H1 (cell line): Measurements from ENCODE around the gene KLHDC7A. TPM values are rescaled to one million over a fixed set of nuclear protein-coding genes. Genes with fewer than 3 reads are reported as not detected.
A peak's percentile ranks its signal among the peaks of the same experiment; 100 is the strongest.

ENCODE experiments used
- CTCF ChIA-PET: fragments of 300-600 bp; sonication (Branson Sonifier 250); formaldehyde crosslinking; loops from one replicate; lab custom pipeline; 2021; ENCODE audit not compliant: partially characterized antibody; lab: Charles Lee
- POLR2A ChIA-PET: fragments of 300-600 bp; sonication (Branson Sonifier 250); formaldehyde crosslinking; loops from one replicate; lab custom pipeline; 2021; ENCODE audit warnings: inconsistent platforms; ENCODE audit not compliant: partially characterized antibody; lab: Charles Lee
- DNase-seq, 2 experiments: peaks; one replicate each; pipeline versions ENCODE4 v3.0.0 to v3.0.0-alpha.2; 2010 to 2022; ENCODE audit warnings: low spot score in 2 of 2, low read depth in 1 of 2, mixed read lengths in 1 of 2
- FAIRE-seq: peaks from 2 replicates; lab custom pipeline; 2011; peaks lifted over from hg19 to GRCh38; lab: Jason Lieb, UNC
- H2AFZ ChIP-seq: 2 replicates; pipeline ENCODE4 v1.8.1; 2012; ENCODE audit warnings: low read length, inconsistent platforms
- H2AK5ac ChIP-seq: 2 replicates; pipeline ENCODE4 v1.6.1; 2013; ENCODE audit warnings: low read depth, low read length
- H2BK120ac ChIP-seq: replicated peaks from 2 replicates; pipeline ENCODE3; 2013; ENCODE audit warnings: low read depth, low read length, inconsistent platforms
- H2BK12ac ChIP-seq: 2 replicates; pipeline ENCODE4 v1.6.1; 2013; ENCODE audit warnings: low read depth, low read length
- H2BK15ac ChIP-seq: 2 replicates; pipeline ENCODE4 v1.6.1; 2013; ENCODE audit warnings: low read length
- H2BK20ac ChIP-seq: 2 replicates; pipeline ENCODE4 v1.6.1; 2013; ENCODE audit warnings: low read length
- H2BK5ac ChIP-seq: 2 replicates; pipeline ENCODE4 v1.6.1; 2013; ENCODE audit warnings: low read depth, low read length
- H3K14ac ChIP-seq: 2 replicates; pipeline ENCODE4 v1.6.1; 2013; ENCODE audit warnings: inconsistent platforms; ENCODE audit not compliant: insufficient read length
- H3K18ac ChIP-seq: 2 replicates; pipeline ENCODE4 v1.6.1; 2013; ENCODE audit warnings: low read length; ENCODE audit errors: extremely low read depth
- H3K23ac ChIP-seq: 2 replicates; pipeline ENCODE4 v1.6.1; 2013; ENCODE audit warnings: inconsistent platforms; ENCODE audit not compliant: insufficient read length
- H3K23me2 ChIP-seq: 2 replicates; pipeline ENCODE4 v1.6.1; 2013; ENCODE audit warnings: low read depth, low read length
- H3K27ac ChIP-seq: 2 replicates; pipeline ENCODE4 v1.6.1; 2011; ENCODE audit warnings: low read depth, low read length, inconsistent platforms
- H3K27me3 ChIP-seq, 4 experiments: replicated peaks in 1 of 4; 1 replicate in 1 of 4; 2 replicates in 3 of 4; pipeline versions ENCODE4 v1.6.1 to v1.8.1; 2011 to 2013; ENCODE audit warnings: low read length in 3 of 4, mild to moderate bottlenecking in 3 of 4, inconsistent platforms in 2 of 4, mixed read lengths in 2 of 4, moderate library complexity in 1 of 4; ENCODE audit not compliant: control insufficient read depth in 3 of 4, insufficient read depth in 3 of 4; ENCODE audit errors: extremely low read depth in 1 of 4
- H3K36me3 ChIP-seq, 4 experiments: 2 replicates each; pipeline versions ENCODE4 v1.6.1 to v1.8.1; 2011 to 2013; ENCODE audit warnings: mild to moderate bottlenecking in 4 of 4, low read length in 3 of 4, moderate library complexity in 2 of 4, control low read depth in 1 of 4, inconsistent platforms in 1 of 4; ENCODE audit not compliant: insufficient read depth in 4 of 4, control insufficient read depth in 2 of 4
- H3K4ac ChIP-seq: replicated peaks from 2 replicates; pipeline ENCODE3; 2013; ENCODE audit warnings: low read length, low read depth, mixed read lengths, inconsistent platforms; ENCODE audit not compliant: insufficient read length
- H3K4me1 ChIP-seq, 4 experiments: replicated peaks in 1 of 4; 1 replicate in 1 of 4; 2 replicates in 3 of 4; pipeline versions ENCODE4 v1.6.1 to v1.8.1; 2011 to 2013; ENCODE audit warnings: low read length in 3 of 4, inconsistent platforms in 2 of 4, mixed read lengths in 1 of 4; ENCODE audit not compliant: insufficient read depth in 4 of 4, control insufficient read depth in 3 of 4
- H3K4me2 ChIP-seq, 2 experiments: 2 replicates each; pipeline versions ENCODE4 v1.6.1 to v1.8.1; 2011 to 2013; ENCODE audit warnings: low read depth in 2 of 2, low read length in 2 of 2, control low read depth in 1 of 2, inconsistent platforms in 1 of 2, mild to moderate bottlenecking in 1 of 2; ENCODE audit not compliant: insufficient read depth in 1 of 2
- H3K4me3 ChIP-seq, 4 experiments: fragments of 200-600, 300-600 bp in 1 of 4; sonication (generic), shearing (Covaris generic), sonication (Bioruptor Twin) in 1 of 4; 2 replicates each; pipeline versions ENCODE4 v1.5.1 to v1.8.1; 2011 to 2016; ENCODE audit warnings: low read length in 4 of 4, low read depth in 3 of 4, control low read depth in 2 of 4, inconsistent platforms in 2 of 4, mild to moderate bottlenecking in 2 of 4, mixed read lengths in 1 of 4, moderate library complexity in 1 of 4; ENCODE audit not compliant: insufficient read depth in 2 of 4; ENCODE audit errors: extremely low read depth in 1 of 4
- H3K56ac ChIP-seq: replicated peaks from 2 replicates; pipeline ENCODE3; 2013; ENCODE audit warnings: low read depth, mild to moderate bottlenecking, mixed read lengths, low read length, inconsistent platforms; ENCODE audit not compliant: insufficient read length
- H3K79me1 ChIP-seq: 2 replicates; pipeline ENCODE4 v1.6.1; 2013; ENCODE audit warnings: low read depth, low read length, control low read depth
- H3K79me2 ChIP-seq, 2 experiments: 2 replicates each; pipeline versions ENCODE4 v1.6.1 to v1.8.1; 2012 to 2013; ENCODE audit warnings: low read length in 2 of 2, mild to moderate bottlenecking in 2 of 2, inconsistent platforms in 1 of 2; ENCODE audit not compliant: insufficient read depth in 2 of 2, control insufficient read depth in 1 of 2
- H3K9ac ChIP-seq, 4 experiments: replicated peaks in 1 of 4; 1 replicate in 1 of 4; 2 replicates in 3 of 4; pipeline versions ENCODE4 v1.6.1 to v1.8.1; 2011 to 2013; ENCODE audit warnings: low read depth in 3 of 4, low read length in 3 of 4, control low read depth in 2 of 4, mild to moderate bottlenecking in 2 of 4, moderate library complexity in 2 of 4, inconsistent platforms in 1 of 4; ENCODE audit errors: extremely low read depth in 1 of 4
- H3K9me3 ChIP-seq, 2 experiments: 2 replicates each; pipeline versions ENCODE4 v1.6.1 to v1.8.1; 2012 to 2013; ENCODE audit warnings: mild to moderate bottlenecking in 2 of 2, moderate library complexity in 2 of 2, control low read depth in 1 of 2, inconsistent platforms in 1 of 2, low read depth in 1 of 2, low read length in 1 of 2, mixed read lengths in 1 of 2; ENCODE audit not compliant: insufficient read depth in 2 of 2
- H4K20me1 ChIP-seq, 2 experiments: replicated peaks in 1 of 2; 2 replicates each; pipeline versions ENCODE3 to v1.8.1; 2011 to 2013; ENCODE audit warnings: inconsistent platforms in 2 of 2, low read length in 2 of 2, mild to moderate bottlenecking in 1 of 2; ENCODE audit not compliant: insufficient read depth in 2 of 2, control insufficient read depth in 1 of 2
- H4K5ac ChIP-seq: 2 replicates; pipeline ENCODE4 v1.6.1; 2013; ENCODE audit warnings: low read length, low read depth, mixed read lengths, inconsistent platforms; ENCODE audit not compliant: insufficient read length
- H4K8ac ChIP-seq: 2 replicates; pipeline ENCODE4 v1.8.0; 2013; ENCODE audit warnings: mild to moderate bottlenecking, moderate library complexity, low read length, inconsistent platforms; ENCODE audit not compliant: insufficient read depth; ENCODE audit errors: extremely low read depth
- H4K91ac ChIP-seq: replicated peaks from 2 replicates; pipeline ENCODE3; 2013; ENCODE audit warnings: low read length, mixed read lengths, inconsistent platforms; ENCODE audit not compliant: insufficient read length
- KDM4A ChIP-seq: IDR thresholded peaks from one replicate; pipeline ENCODE4 v1.7.1; 2012; ENCODE audit warnings: low read depth, mild to moderate bottlenecking, moderate library complexity, low read length, inconsistent platforms; ENCODE audit not compliant: severe bottlenecking
- RAD21 ChIP-seq, 2 experiments: IDR thresholded peaks in 1 of 2; conservative IDR thresholded peaks in 1 of 2; 2 replicates each; pipeline ENCODE4 v1.6.1; 2011; ENCODE audit warnings: low read depth in 2 of 2, low read length in 2 of 2, improper control_type of control experiment in 1 of 2, inconsistent platforms in 1 of 2, mild to moderate bottlenecking in 1 of 2, moderate library complexity in 1 of 2
- WGBS, 2 experiments: shearing (Covaris generic) in 1 of 2; methylation state at CpG; one replicate each; pipeline versions ENCODE4 v1.1.6 to v1.1.7; 2013 to 2015; ENCODE audit warnings: low lambda C conversion rate in 2 of 2, mixed read lengths in 2 of 2, inconsistent platforms in 1 of 2, low coverage in 1 of 2, missing lambda C conversion rate in 1 of 2; ENCODE audit not compliant: insufficient replicate concordance in 2 of 2, insufficient coverage in 1 of 2, insufficient read length in 1 of 2; ENCODE audit errors: extremely low coverage in 1 of 2, missing lambda C conversion rate in 1 of 2; 5-methylcytosine and 5-hydroxymethylcytosine counted together
- long read RNA-seq, 2 experiments: library from RNA in 1 of 2; library from capped mRNA in 1 of 2; stranded (forward); transcript quantifications; one replicate each; pipeline ENCODE4 v2.0.0, GENCODE V29; 2021; ENCODE audit warnings: inconsistent platforms in 1 of 2
- polyA minus RNA-seq, 3 experiments: library from RNA; depleted of rRNA, polyadenylated mRNA; stranded (reverse); fragments of >200 nt; gene quantifications; 1 replicate in 2 of 3; 2 replicates in 1 of 3; pipeline ENCODE4 v1.2.3, GENCODE V29; 2011
- polyA plus RNA-seq, 7 experiments: library from polyadenylated mRNA; depleted of rRNA in 3 of 7; stranded (reverse) in 5 of 7; unstranded in 2 of 7; fragments of >200 nt in 5 of 7; fragments of 200-250 nt in 2 of 7; gene quantifications; 1 replicate in 5 of 7; 2 replicates in 1 of 7; 4 replicates in 1 of 7; pipeline versions ENCODE4 v1.2.1 to v1.2.3, GENCODE V29; 2011 to 2013; ENCODE audit warnings: missing spikeins in 2 of 7, mixed read lengths in 2 of 7
- total RNA-seq: library from RNA; stranded (reverse); fragmentation: NEBNext Ultra II Directional; extraction: Animal tissue kit (Norgen Biotek cat#: 25700); gene quantifications from 2 replicates; pipeline ENCODE4 v1.2.1, GENCODE V29; 2021

KLHDC7A gene
- total RNA-seq (18.9 and 19.1 TPM in 2 replicates), polyA plus RNA-seq (2011; rRNA removed) (3.9 and 8.5 TPM in 2 replicates), polyA minus RNA-seq (2011; rRNA and poly(A)+ RNA removed) (9.1 and 9.2 TPM in 2 replicates)
- 6.8 TPM for polyA plus RNA-seq (2011; cell fraction: cytosol; rRNA removed)
- polyA plus RNA-seq (2011; cell fraction: nucleus; rRNA removed) = 15.3 TPM
- 7.8 to 11.5 TPM (median 10.0 TPM) in 4 replicates for polyA plus RNA-seq (2012, experiment 1 of 2)
- polyA plus RNA-seq (2012, experiment 2 of 2) = 8.7 TPM
- 17.9 TPM for polyA plus RNA-seq (2013, experiment 1 of 2)
- 18.2 TPM for polyA plus RNA-seq (2013, experiment 2 of 2)
- 11.3 TPM for polyA minus RNA-seq (2011; cell fraction: cytosol; rRNA and poly(A)+ RNA removed)
- 21.2 TPM for polyA minus RNA-seq (2011; cell fraction: nucleus; rRNA and poly(A)+ RNA removed)
- long read RNA-seq, experiment 1, full-length matches to known transcripts = 22 of 22 reads
- long read RNA-seq, experiment 1, partial matches to known transcripts = 0 of 22 reads
- long read RNA-seq, experiment 1, other reads (novel, unspliced or antisense) = 0 of 22 reads
- long read RNA-seq, experiment 2, full-length matches to known transcripts = 5 of 5 reads
- long read RNA-seq, experiment 2, partial matches to known transcripts = 0 of 5 reads
- long read RNA-seq, experiment 2, other reads (novel, unspliced or antisense) = 0 of 5 reads

GRCh38 chr1:18480315-18481189, at the start of gene KLHDC7A:
TSS of gene KLHDC7A (plus strand) at chr1:18480930. CDS start at chr1:18480982, 52 bp downstream.
- Histone ChIP-seq H2AK5ac (peak within 1 kb of the TSS; percentile 87), H3K36me3 (peaks cover 5 to 29% (median 10%) of the 10 kb centered on the region in 4 experiments; a peak in 4 of 8 replicates), H3K79me1 (0 out of 2 replicates have a peak, but pooled peaks cover 6% of the 10 kb centered on the region), H3K27me3 (no peaks in the 10 kb centered on the region; a peak in 1 of 7 replicates), H3K23ac (no peak within 1 kb of the TSS), H3K9me3 (peaks cover 0 to 34% of the 10 kb centered on the region in 2 experiments; a peak in 3 of 4 replicates), H3K23me2 (no peaks in the 10 kb centered on the region), H3K79me2 (peaks cover 0 to 4% of the 10 kb centered on the region in 2 experiments; a peak in 1 of 4 replicates), H3K4me3 (peak within 1 kb of the TSS in 1 of 4 experiments; percentile 29; a peak in 2 of 8 replicates), H3K27ac (peak within 1 kb of the TSS; percentile 71; the same call in 1 of the 2 replicates), H4K20me1 (no peaks in the 10 kb centered on the region), H2BK120ac (peak within 1 kb of the TSS; percentile 99), H3K4me1 (peaks cover 17 to 26% (median 19%) of the 10 kb centered on the region in 4 experiments), H4K8ac (peak within 1 kb of the TSS; percentile 68), H3K9ac (no peak within 1 kb of the TSS; a peak in 1 of 7 replicates), H4K5ac (peak within 1 kb of the TSS; percentile 88), H3K4me2 (peak within 1 kb of the TSS; percentile 34 to 39), H3K4ac (peak within 1 kb of the TSS; percentile 98), H2BK12ac (peak within 1 kb of the TSS; percentile 96), H2BK15ac (peak within 1 kb of the TSS; percentile 99), H3K56ac (peak within 1 kb of the TSS; percentile 37), H4K91ac (peak within 1 kb of the TSS; percentile 99), H2BK20ac (peak within 1 kb of the TSS; percentile 99), H2AFZ (no peak within 1 kb of the TSS), H3K18ac (peak within 1 kb of the TSS; percentile 98), H3K14ac (no peak within 1 kb of the TSS), H2BK5ac (peak within 1 kb of the TSS; percentile 99)
- WGBS, 2 experiments = 26% methylated on average over 12 of the region's 13 CpGs; no CpG with 5 or more reads in 1 of the 2 experiments
- peak; percentile 66 for FAIRE-seq
- ChIA-PET POLR2A (interaction anchor here (0.9 to 1.9 kb wide), 11 partner anchors 9 to 190 kb away, joined by 3 to 19 read pairs (median 4); no protein-coding TSS in a partner anchor), CTCF (interaction anchor here (0.7 to 2.1 kb wide), 19 partner anchors 9 to 606 kb away, joined by 3 to 6 read pairs (median 3); no protein-coding TSS in a partner anchor)
- DNase-seq = peak; percentile 75 to 79
- TF ChIP-seq KDM4A = no peak
- TF ChIP-seq RAD21 (IDR thresholded peaks at IDR 0.05 in 1 of 2, conservative IDR thresholded peaks at IDR 0.05 in 1 of 2; ENCODE audit: low read depth in 2 of 2, low read length in 2 of 2) = peak; percentile 2 to 21; a peak in 1 of 4 replicates
